ENCODE measurements around the gene BCKDHA. TPM values are rescaled to one million over a fixed set of nuclear protein-coding genes. Genes with fewer than 3 reads are reported as not detected.
"Not testable (repeated sequence)": the region's sequence is repeated elsewhere in the genome, so short reads cannot be mapped to it uniquely, and the experiment has no call there.

The BCKDHA gene
- total RNA-seq, 4 donors from 2014 or later: 64.3 to 116 (median 70.1) TPM

DNA sequence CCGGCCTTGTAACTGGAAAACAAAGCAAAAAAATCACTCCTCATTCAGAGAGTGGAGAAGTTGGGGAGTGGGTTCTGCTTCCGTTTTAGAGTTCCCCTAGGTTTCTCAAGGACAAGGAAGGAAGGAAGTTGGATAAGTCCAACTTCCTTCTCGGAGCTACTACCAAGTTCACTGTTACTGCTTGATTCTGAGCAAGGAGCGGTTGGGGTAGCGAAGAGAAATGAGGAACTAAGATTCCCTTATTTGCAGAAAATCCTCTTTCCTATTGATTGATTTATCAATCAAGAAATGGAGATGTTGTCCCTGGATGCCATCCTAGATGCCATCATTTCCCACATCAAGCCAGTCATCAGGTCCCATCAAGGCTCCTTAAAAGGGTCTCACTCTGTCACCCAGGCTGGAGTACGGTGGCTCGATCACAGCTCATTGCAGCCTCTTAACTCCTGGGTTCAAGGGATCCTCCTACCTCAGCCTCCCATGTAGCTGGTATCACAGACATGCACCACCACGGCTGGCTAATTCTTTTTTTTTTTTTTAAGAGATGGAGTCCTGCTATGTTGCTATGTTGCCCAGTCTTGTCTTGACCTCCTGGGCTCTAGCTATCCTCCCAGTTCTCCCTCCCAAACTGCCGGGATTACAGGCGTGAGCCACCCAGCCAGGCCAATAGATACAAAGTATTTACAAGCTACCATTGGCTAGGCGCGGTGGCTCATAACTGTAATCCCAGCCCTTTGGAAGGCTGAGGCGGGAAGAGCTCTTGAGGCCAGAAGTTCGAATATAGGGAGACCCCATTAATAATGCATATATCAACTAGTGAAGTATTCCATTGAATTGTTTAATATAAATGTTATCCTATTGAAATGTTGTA is 32.9 kb upstream of the BCKDHA start:
- intact Hi-C loops (cut with DNase I; ENCODE audit: low total_unique reads): no loop called here
- no peak for DNase-seq (ENCODE audit: low spot score in 2 of 2)
- H3K4me3 ChIP-seq (ENCODE audit: low read depth, poor library complexity, severe bottlenecking): peak overlapping the region; percentile 41
- TF ChIP-seq POLR2A (IDR thresholded peaks at IDR 0.05): no peak
- TF ChIP-seq, protein P1, sequence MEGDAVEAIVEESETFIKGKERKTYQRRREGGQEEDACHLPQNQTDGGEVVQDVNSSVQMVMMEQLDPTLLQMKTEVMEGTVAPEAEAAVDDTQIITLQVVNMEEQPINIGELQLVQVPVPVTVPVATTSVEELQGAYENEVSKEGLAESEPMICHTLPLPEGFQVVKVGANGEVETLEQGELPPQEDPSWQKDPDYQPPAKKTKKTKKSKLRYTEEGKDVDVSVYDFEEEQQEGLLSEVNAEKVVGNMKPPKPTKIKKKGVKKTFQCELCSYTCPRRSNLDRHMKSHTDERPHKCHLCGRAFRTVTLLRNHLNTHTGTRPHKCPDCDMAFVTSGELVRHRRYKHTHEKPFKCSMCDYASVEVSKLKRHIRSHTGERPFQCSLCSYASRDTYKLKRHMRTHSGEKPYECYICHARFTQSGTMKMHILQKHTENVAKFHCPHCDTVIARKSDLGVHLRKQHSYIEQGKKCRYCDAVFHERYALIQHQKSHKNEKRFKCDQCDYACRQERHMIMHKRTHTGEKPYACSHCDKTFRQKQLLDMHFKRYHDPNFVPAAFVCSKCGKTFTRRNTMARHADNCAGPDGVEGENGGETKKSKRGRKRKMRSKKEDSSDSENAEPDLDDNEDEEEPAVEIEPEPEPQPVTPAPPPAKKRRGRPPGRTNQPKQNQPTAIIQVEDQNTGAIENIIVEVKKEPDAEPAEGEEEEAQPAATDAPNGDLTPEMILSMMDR (IDR thresholded peaks at IDR 0.05): no peak
- whole genome bisulfite sequencing, 2 donors: 71 to 76% methylated on average over 14 of the region's 14 CpGs

DNA sequence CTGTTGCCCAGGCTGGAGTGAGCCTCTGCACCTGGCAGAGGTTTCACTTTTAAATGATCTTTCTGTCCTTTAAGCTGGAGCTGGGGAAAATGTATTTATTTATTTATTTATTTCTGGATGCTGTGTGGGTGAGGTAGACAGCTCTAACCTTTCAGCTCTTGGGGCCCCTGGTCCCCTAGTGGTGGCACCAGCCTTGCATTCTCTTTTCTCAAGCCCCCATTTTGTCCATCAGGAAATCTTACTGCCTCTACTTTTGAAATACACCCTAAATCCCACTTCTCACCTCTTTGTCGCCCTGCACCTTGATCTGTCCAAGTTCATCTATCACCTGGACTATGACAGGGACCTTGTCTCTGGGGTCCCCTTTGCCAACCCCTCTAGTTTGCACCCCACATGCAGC is 31.5 kb upstream of the BCKDHA start:
- H3K4me3 ChIP-seq (ENCODE audit: low read depth, poor library complexity, severe bottlenecking): no peak overlapping the region
- WGBS, 2 donors: 95 to 100% methylated on average over 1 of the region's 1 CpG
- no peak for DNase-seq (ENCODE audit: low spot score in 2 of 2)
- intact Hi-C loops (cut with DNase I; ENCODE audit: low total_unique reads): no loop called here
- TF ChIP-seq POLR2A (IDR thresholded peaks at IDR 0.05): no peak
- TF ChIP-seq, protein P1 (IDR thresholded peaks at IDR 0.05): no peak

DNA sequence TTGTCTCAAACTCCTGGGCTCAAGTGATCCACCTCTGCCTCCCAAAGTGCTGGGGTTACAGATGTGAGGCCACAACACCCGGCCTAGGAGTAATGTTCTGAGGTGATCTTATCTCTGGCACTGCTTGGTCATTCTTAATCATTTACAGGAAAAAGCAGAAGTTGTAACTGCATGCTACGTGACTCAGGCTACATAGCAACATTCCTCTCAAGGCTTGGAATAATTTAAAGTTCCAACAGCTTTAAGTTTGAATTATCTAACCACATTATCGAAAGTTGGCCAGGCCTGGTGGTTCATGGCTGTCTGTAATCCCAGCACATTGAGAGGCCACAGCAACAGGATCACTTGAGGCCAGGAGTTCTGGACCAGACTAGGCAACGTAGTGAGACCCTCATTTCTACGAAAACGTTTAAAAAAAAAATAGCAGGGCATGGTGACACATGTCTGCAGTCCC is 29.7 kb upstream of the BCKDHA start:
- WGBS, 2 donors: 35 to 41% methylated on average over 6 of the region's 6 CpGs
- DNase-seq (ENCODE audit: low spot score in 2 of 2): no peak
- TF ChIP-seq, protein P1 (IDR thresholded peaks at IDR 0.05): no peak
- no peak for TF ChIP-seq POLR2A (IDR thresholded peaks at IDR 0.05)
- H3K4me3 ChIP-seq (ENCODE audit: low read depth, poor library complexity, severe bottlenecking): no peak overlapping the region
- intact Hi-C loops (cut with DNase I; ENCODE audit: low total_unique reads): no loop called here

- intact Hi-C loops (cut with DNase I; ENCODE audit: low total_unique reads): no loop called here
- no peak for DNase-seq (ENCODE audit: low spot score in 2 of 2)
- no peak overlapping the region for H3K4me3 ChIP-seq (ENCODE audit: low read depth, poor library complexity, severe bottlenecking)
- no peak for TF ChIP-seq POLR2A (IDR thresholded peaks at IDR 0.05)
- WGBS, 2 donors: 95 to 96% methylated on average over 2 of the region's 2 CpGs
Observed at GRCh38 chr19:41369769-41370168, 27.8 kb upstream of the BCKDHA start.

DNA sequence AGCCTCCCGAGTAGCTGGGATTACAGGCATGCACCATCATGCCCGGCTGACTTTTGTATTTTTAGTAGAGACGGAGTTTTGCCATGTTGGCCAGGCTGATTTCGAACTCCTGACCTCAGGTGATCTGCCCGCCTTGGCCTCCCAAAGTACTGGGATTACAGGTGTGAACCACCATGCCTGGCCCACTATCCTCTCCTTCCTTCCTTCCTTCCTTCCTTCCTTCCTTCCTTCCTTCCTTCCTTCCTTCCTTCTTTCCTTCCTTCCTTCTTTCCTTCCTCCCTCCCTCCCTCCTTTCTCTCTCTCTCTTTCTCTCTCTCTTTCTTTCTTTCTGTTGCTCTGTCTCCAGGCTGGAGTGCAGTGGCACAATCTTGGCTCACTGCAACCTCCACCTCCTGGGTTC is 26.5 kb upstream of the BCKDHA start:
- 79 to 88% methylated on average over 5 of the region's 5 CpGs for WGBS, 2 donors
- intact Hi-C loops (cut with DNase I; ENCODE audit: low total_unique reads); DNase-seq (ENCODE audit: low spot score in 2 of 2); H3K4me3 ChIP-seq (ENCODE audit: low read depth, poor library complexity, severe bottlenecking): not testable (repeated sequence)

DNA sequence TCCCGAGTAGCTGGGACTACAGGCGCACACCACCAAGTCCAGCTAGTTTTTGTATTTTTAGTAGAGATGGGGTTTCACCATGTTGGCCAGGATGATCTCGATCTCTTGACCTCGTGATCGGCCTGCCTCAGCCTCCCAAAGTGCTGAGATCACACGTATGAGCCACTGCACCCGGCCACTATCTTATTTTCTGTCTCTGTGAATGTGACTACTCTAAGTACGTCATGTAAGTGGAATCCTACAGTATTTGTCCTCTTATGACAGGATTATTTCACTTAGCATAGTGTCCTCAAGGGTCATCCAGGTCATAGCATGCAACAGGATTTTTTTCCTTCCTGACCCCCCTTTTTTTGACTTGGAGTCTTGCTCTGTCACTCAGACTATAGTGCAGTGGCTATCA is 26.1 kb upstream of the BCKDHA start:
- WGBS, 2 donors: 95 to 97% methylated on average over 8 of the region's 8 CpGs
- H3K4me3 ChIP-seq (ENCODE audit: low read depth, poor library complexity, severe bottlenecking): no peak overlapping the region
- intact Hi-C loops (cut with DNase I; ENCODE audit: low total_unique reads): no loop called here
- no peak for DNase-seq (ENCODE audit: low spot score in 2 of 2)
- TF ChIP-seq, protein P1 (IDR thresholded peaks at IDR 0.05): no peak
- TF ChIP-seq POLR2A (IDR thresholded peaks at IDR 0.05): no peak

DNA sequence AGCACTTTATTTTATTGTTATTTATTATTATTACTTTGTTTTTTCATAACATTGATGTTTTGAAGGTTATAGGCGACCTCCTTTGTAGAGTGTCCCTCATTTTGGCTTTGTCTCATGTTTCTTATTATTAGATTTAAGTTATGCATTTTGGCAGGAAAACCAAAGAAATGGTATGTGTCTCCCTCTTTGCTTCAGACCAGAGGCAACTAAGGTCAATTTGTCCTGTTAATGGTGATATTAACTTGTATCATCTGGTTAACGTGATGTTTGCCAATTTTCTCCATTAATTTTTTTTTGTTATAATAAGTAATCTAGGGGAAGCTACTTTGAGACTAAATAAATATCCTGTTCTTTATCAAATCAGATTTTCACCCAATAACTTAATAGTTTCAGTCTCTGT is 25.1 kb upstream of the BCKDHA start:
- no peak for TF ChIP-seq POLR2A (IDR thresholded peaks at IDR 0.05)
- TF ChIP-seq, protein P1 (IDR thresholded peaks at IDR 0.05): no peak
- no peak for DNase-seq (ENCODE audit: low spot score in 2 of 2)
- WGBS, 2 donors: 74 to 81% methylated on average over 2 of the region's 2 CpGs
- intact Hi-C loops (cut with DNase I; ENCODE audit: low total_unique reads): no loop called here
- H3K4me3 ChIP-seq (ENCODE audit: low read depth, poor library complexity, severe bottlenecking): no peak overlapping the region

Data from lower leg skin (tissue), 4 donors.